ENCODE data around the gene BATF. TPM values are rescaled to one million over a fixed set of nuclear protein-coding genes. Genes with fewer than 3 reads are reported as not detected.

Gene BATF
- total RNA-seq, 1 donor from 2014 or later, result 6.2 TPM

GRCh38 chr14:75499084-75499875, 23.0 kb upstream of the BATF start:
- no peak for DNase-seq (ENCODE audit: low read depth in 2 of 2)

GRCh38 chr14:75501080-75501479, 21.2 kb upstream of the BATF start:
- DNase-seq (ENCODE audit: low read depth in 2 of 2), result no peak

- DNase-seq (ENCODE audit: low read depth in 2 of 2), result no peak
Measured at GRCh38 chr14:75504411-75504810, 17.9 kb upstream of the BATF start.

GRCh38 chr14:75506930-75507329, 15.3 kb upstream of the BATF start:
- DNase-seq (ENCODE audit: low read depth in 2 of 2), result no peak

- no peak for DNase-seq (ENCODE audit: low read depth in 2 of 2)
Measured at GRCh38 chr14:75510547-75510946, 11.7 kb upstream of the BATF start.

- no peak for DNase-seq (ENCODE audit: low read depth in 2 of 2)
Measured at GRCh38 chr14:75511201-75511600, 11.1 kb upstream of the BATF start.

GRCh38 chr14:75513911-75514672, 8.2 kb upstream of the BATF start:
- DNase-seq (ENCODE audit: low read depth in 2 of 2), result no peak

GRCh38 chr14:75514673-75515628, 7.3 kb upstream of the BATF start:
- DNase-seq (ENCODE audit: low read depth in 2 of 2), result no peak

GRCh38 chr14:75515629-75515996, 6.7 kb upstream of the BATF start:
- DNase-seq (ENCODE audit: low read depth in 2 of 2), result no peak

- DNase-seq (ENCODE audit: low read depth in 2 of 2), result peak; percentile 23 to 54
Measured at GRCh38 chr14:75518625-75519024, 3.6 kb upstream of the BATF start.

GRCh38 chr14:75519394-75519793, 2.9 kb upstream of the BATF start:
- DNase-seq (ENCODE audit: low read depth in 2 of 2), result no peak

GRCh38 chr14:75519826-75520728, 2.2 kb upstream of the BATF start:
- no peak for DNase-seq (ENCODE audit: low read depth in 2 of 2)

GRCh38 chr14:75520852-75521251, 1.4 kb upstream of the BATF start:
- DNase-seq (ENCODE audit: low read depth in 2 of 2), result no peak

GRCh38 chr14:75521415-75522199, 662 bp upstream of the BATF start:
- no peak for DNase-seq (ENCODE audit: low read depth in 2 of 2)

GRCh38 chr14:75522983-75523318, 682 bp downstream of the BATF start:
- no peak for DNase-seq (ENCODE audit: low read depth in 2 of 2)

GRCh38 chr14:75523771-75524171, 1.5 kb downstream of the BATF start:
- DNase-seq (ENCODE audit: low read depth in 2 of 2), result peak; percentile 48 to 81

GRCh38 chr14:75525969-75526368, 3.7 kb downstream of the BATF start:
- no peak for DNase-seq (ENCODE audit: low read depth in 2 of 2)

GRCh38 chr14:75527449-75528163, 5.3 kb downstream of the BATF start:
- no peak for DNase-seq (ENCODE audit: low read depth in 2 of 2)

GRCh38 chr14:75531256-75531655, 9.0 kb downstream of the BATF start:
- DNase-seq (ENCODE audit: low read depth in 2 of 2), result no peak

Measured in dermis microvascular lymphatic vessel endothelial cell (primary cell).